ENCODE data around the gene TMPRSS3. TPM values are rescaled to one million over a fixed set of nuclear protein-coding genes. Genes with fewer than 3 reads are reported as not detected.

The TMPRSS3 gene
- total and polyA plus RNA-seq, 11 donors: 0.59 to 2.7 TPM; not detected in 9

GRCh38 chr21:42443876-42444744 lies 48.3 kb upstream of the TMPRSS3 start:
- no peaks in the 10 kb centered on the region for H3K36me3 ChIP-seq
- intact Hi-C loops (cut with DNase I): loop anchor here in 5 of 10 donors (10.0 kb wide), 2 partner anchors 109 to 129 kb away; partner anchors contain the start of gene TFF3 (in 3 of the 5)
- TF ChIP-seq CTCF (IDR thresholded peaks at IDR 0.05): no peak
- no peak for TF ChIP-seq POLR2A (IDR thresholded peaks at IDR 0.05)
- DNase-seq: no peak
- H3K4me3 ChIP-seq: no peak overlapping the region
- H3K27me3 ChIP-seq: no peaks in the 10 kb centered on the region
- WGBS, 4 donors: 73 to 83% (median 79%) methylated on average over 25 to 34 of the region's 34 CpGs
- H3K4me1 ChIP-seq: no peaks in the 10 kb centered on the region
- H3K9me3 ChIP-seq: no peaks in the 10 kb centered on the region
- no peak overlapping the region for H3K27ac ChIP-seq
- ATAC-seq: no peak

- Histone ChIP-seq H3K9me3 (no peaks in the 10 kb centered on the region), H3K27ac (no peak overlapping the region), H3K36me3 (no peaks in the 10 kb centered on the region), H3K27me3 (peaks cover 0 to under 1% (median 0%) of the 10 kb centered on the region in 9 donors), H3K4me1 (no peaks in the 10 kb centered on the region), H3K4me3 (no peak overlapping the region)
- 84 to 85% (median 85%) methylated on average over 13 to 15 of the region's 15 CpGs for WGBS, 4 donors
- DNase-seq (no peak), ATAC-seq (no peak)
- TF ChIP-seq POLR2A (IDR thresholded peaks at IDR 0.05) (no peak), CTCF (IDR thresholded peaks at IDR 0.05) (no peak)
- intact Hi-C loops (cut with DNase I): loop anchor here in 5 of 10 donors (10.0 kb wide), 2 partner anchors 108 to 128 kb away; partner anchors contain the start of gene TFF3 (in 3 of the 5)
Observed at GRCh38 chr21:42443181-42443785, 47.4 kb upstream of the TMPRSS3 start.

- Histone ChIP-seq H3K9me3 (peaks cover 0 to 3% (median 0%) of the 10 kb centered on the region in 12 donors), H3K4me3 (no peak overlapping the region), H3K27ac (no peak overlapping the region), H3K36me3 (no peaks in the 10 kb centered on the region), H3K27me3 (peaks cover 0 to 7% (median 0%) of the 10 kb centered on the region in 9 donors), H3K4me1 (no peaks in the 10 kb centered on the region)
- WGBS, 4 donors: 75 to 84% (median 81%) methylated on average over 6 of the region's 6 CpGs
- TF ChIP-seq POLR2A (IDR thresholded peaks at IDR 0.05) (no peak), CTCF (IDR thresholded peaks at IDR 0.05) (no peak)
- intact Hi-C loops (cut with DNase I): loop anchor here in 5 of 10 donors (10.0 kb wide), 2 partner anchors 107 to 127 kb away; partner anchors contain the start of gene TFF3 (in 3 of the 5)
- no peak for DNase-seq
- ATAC-seq: no peak
Observed at GRCh38 chr21:42441963-42442362, 46.1 kb upstream of the TMPRSS3 start.

All from heart left ventricle (tissue), 16 donors.